A172 (cell line): Measurements from ENCODE around the gene TRNP1. TPM values are rescaled to one million over a fixed set of nuclear protein-coding genes. Genes with fewer than 3 reads are reported as not detected.
A peak's percentile ranks its signal among the peaks of the same experiment; 100 is the strongest.

ENCODE experiments used
- DNase-seq: peaks from one replicate; pipeline ENCODE4 v3.0.0-alpha.2; 2015; ENCODE audit warnings: low spot score
- total RNA-seq: library from RNA; depleted of rRNA; stranded (reverse); fragments of >200 nt; shearing (Covaris generic); gene quantifications from 2 replicates; pipeline ENCODE4 v1.2.3, GENCODE V29; 2014

TRNP1 gene
- total RNA-seq, 1 experiment from 2014 or later, result 19.3 TPM

- no peak for DNase-seq
Measured at GRCh38 chr1:27001570-27002360, 8.3 kb downstream of the TRNP1 start.

GRCh38 chr1:27003745-27004470 lies 10.4 kb downstream of the TRNP1 start:
- DNase-seq, result no peak

- DNase-seq, result no peak
Measured at GRCh38 chr1:27004471-27005165, 11.1 kb downstream of the TRNP1 start.

- DNase-seq, result no peak
Measured at GRCh38 chr1:27005166-27005530, 11.7 kb downstream of the TRNP1 start.

- DNase-seq, result no peak
Measured at GRCh38 chr1:27005648-27006496, 12.4 kb downstream of the TRNP1 start.

GRCh38 chr1:27006683-27007082 lies 13.2 kb downstream of the TRNP1 start:
- no peak for DNase-seq

- DNase-seq, result no peak
Measured at GRCh38 chr1:27007909-27008582, 14.6 kb downstream of the TRNP1 start.

GRCh38 chr1:27009601-27010197 lies 16.2 kb downstream of the TRNP1 start:
- peak; percentile 55 for DNase-seq

GRCh38 chr1:27010226-27010994 lies 16.9 kb downstream of the TRNP1 start:
- no peak for DNase-seq

GRCh38 chr1:27011058-27011764 lies 17.7 kb downstream of the TRNP1 start:
- DNase-seq, result peak; percentile 91

- no peak for DNase-seq
Measured at GRCh38 chr1:27011976-27012563, 18.6 kb downstream of the TRNP1 start.

- no peak for DNase-seq
Measured at GRCh38 chr1:27015260-27015659, 21.8 kb downstream of the TRNP1 start.

- no peak for DNase-seq
Measured at GRCh38 chr1:27016376-27016775, 22.9 kb downstream of the TRNP1 start.

- no peak for DNase-seq
Measured at GRCh38 chr1:27017207-27017606, 23.7 kb downstream of the TRNP1 start.

GRCh38 chr1:27018316-27018715 lies 24.8 kb downstream of the TRNP1 start:
- no peak for DNase-seq

- DNase-seq, result no peak
Measured at GRCh38 chr1:27021354-27022031, 28.0 kb downstream of the TRNP1 start.

GRCh38 chr1:27025718-27026117 lies 32.2 kb downstream of the TRNP1 start:
- no peak for DNase-seq
